SHP77 treated with DMSO at 0.1 percent for 48 hours (cell line): ENCODE measurements around the gene ATP10B.

Source experiments
- DNase-seq: peaks from one replicate; lab custom pipeline; 2025; lab: John Stamatoyannopoulos, UW

ATP10B gene

GRCh38 chr5:160635663-160636062 lies 216.3 kb downstream of the ATP10B start:
- DNase-seq: no peak

GRCh38 chr5:160635046-160635445 lies 217.0 kb downstream of the ATP10B start:
- no peak for DNase-seq

DNA sequence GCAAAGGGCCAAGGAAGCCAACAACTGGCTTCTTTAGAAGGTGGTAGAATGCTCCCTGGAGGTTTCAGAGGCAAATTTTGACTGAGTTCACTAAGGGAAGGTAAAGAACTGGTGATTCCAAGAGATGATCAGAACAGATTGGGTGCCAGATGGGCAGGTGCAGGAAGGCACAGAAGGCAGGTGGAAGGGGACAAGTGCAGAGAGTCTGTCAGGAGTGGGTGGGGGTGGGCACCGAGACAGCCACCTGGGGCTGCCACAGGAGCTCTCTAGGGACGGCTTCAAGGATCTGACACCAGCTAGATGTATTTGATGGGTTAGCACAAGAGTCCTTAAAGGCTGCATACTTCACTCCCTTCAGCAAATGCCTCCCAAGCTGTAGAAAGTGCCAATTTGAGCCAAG lies 223.0 kb downstream of the ATP10B start:
- DNase-seq: no peak

DNA sequence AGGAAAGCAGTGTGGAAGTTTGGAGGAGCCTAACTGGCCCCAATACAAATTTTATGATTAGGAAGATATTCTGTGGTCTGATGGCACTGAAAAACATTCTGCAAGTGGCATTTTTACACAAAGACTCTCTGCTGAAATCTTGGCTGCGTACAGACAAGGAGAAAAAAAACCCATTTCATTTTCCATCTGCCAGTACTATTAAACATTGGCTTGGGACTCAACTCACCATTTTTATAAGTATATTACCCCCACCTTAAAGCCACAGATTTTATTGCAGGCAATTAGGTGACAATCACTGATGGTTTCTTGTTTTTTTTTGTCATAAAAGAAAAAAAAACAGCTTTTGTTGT lies 223.4 kb downstream of the ATP10B start:
- DNase-seq: no peak

- no peak for DNase-seq
Measured at GRCh38 chr5:160627921-160628618, 223.9 kb downstream of the ATP10B start.

GRCh38 chr5:160626322-160626721 lies 225.7 kb downstream of the ATP10B start:
- no peak for DNase-seq

DNA sequence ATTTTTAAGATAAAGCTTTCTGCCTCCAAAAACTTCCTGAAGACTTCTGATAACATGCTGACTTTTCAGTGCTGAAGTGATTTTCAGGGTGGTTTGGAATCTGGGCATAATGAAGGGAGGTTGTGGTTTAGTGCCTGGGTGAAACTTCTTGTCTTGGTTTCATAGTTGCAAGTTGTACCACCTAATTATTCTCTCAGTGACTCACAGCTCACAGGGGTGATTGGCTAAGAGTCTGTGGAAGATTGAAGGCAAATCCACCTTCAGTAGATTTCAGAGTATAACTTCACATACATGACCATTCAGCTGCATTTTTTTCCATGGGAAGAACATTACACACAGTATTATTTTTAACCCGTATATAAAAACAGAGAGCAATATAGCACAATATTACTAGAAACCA lies 230.5 kb downstream of the ATP10B start:
- DNase-seq: no peak

- DNase-seq: no peak
Measured at GRCh38 chr5:160620401-160620800, 231.6 kb downstream of the ATP10B start.

GRCh38 chr5:160619381-160619780 lies 232.6 kb downstream of the ATP10B start:
- DNase-seq: no peak

GRCh38 chr5:160618286-160618685 lies 233.7 kb downstream of the ATP10B start:
- DNase-seq: no peak

DNA sequence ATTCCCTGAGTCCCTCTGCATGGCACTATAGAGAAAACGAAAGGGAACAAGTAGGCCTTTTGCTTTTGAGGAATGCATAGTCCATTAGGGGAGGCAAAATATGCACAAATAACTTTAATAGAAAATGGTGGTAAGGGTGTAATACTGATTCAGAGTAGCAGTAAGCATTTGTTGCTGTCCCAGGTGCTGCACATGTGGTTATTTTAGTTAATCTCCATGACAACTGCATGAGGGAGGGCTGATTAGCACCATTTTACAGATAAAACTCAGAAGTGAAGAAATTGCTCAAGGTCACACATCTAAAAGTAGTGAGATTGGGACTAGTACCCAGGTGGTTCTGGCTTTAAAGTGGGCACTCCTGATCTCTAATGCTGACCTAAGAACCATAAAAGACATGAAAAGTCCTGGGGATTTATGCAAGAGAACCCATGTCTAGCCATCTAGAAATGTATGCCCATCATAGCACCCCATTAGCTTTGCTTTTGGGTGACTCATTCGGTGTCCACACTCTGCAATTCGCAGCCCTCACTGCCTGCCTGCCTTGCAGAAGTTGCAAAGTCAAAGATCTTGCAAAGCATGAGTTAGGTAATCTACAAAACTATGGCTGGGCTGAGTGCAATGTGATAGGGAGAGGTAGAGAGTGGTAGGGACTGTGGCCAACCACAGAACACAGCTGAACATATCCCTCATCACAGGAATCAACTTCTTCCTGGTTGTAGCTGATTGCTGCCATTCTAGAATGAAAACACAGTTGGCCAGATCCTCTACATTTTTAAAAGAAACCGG lies 235.1 kb downstream of the ATP10B start:
- DNase-seq: no peak

- no peak for DNase-seq
Measured at GRCh38 chr5:160614136-160614535, 237.9 kb downstream of the ATP10B start.

DNA sequence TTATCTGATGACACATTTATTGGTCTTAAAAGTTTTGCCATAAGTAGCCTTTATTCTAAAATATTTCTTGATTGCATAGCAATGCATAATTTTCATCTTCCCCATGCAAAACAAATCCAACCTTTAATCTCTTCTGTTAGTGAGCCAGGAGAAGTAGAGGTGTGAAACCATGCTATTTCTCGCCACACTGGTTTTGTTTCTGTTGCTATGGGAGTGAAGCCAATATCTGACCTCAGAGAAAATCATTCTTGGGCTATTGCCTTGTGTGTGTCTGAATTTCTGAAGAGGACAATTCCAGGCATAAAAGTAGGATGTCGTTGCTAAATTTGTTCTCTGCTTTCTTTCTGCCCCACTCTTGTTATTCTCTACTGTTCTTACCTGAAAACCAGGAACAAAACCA lies 246.7 kb downstream of the ATP10B start:
- no peak for DNase-seq

GRCh38 chr5:160604484-160604883 lies 247.5 kb downstream of the ATP10B start:
- no peak for DNase-seq

DNA sequence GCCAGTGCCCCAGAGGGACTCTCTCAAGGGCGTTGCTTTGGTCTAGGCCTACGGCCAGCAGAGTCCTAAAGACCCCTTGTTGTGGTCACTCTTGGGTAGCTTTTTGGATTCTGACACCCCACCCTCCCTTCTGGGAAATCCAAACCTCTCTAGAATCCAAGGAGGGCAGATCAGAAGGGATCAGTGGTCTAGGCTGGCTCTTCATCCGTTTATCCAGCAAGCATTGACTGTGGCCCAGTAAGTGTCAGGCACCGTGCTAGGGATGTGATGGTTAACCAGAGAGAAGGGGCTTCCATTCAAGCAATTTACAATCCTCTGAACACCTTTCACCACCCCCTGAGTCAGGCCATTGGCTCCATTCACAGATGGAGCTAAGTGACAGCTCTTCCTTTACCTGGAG lies 249.3 kb downstream of the ATP10B start:
- DNase-seq: no peak

DNA sequence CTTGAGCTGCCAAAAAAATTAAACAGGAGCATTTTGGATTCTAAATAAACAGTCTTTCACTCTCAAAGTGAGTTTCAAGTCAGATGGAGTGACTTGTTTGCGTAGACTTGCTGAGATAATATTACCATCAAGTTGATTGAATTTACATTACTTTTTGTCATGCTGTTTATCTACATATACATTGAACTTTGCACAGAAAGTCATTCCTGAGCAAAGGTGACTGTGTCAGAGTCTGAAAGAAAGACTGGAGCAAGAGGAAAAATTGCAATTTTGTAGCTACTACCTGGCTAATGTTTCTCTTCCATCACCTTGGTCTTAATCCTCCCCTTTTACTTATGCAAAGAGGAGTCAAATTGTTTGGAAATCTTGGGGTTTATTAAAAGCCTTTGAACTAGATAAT lies 251.0 kb downstream of the ATP10B start:
- no peak for DNase-seq

- no peak for DNase-seq
Measured at GRCh38 chr5:160573318-160573717, 278.7 kb downstream of the ATP10B start.

GRCh38 chr5:160567031-160567705 lies 284.8 kb downstream of the ATP10B start:
- DNase-seq: no peak

DNA sequence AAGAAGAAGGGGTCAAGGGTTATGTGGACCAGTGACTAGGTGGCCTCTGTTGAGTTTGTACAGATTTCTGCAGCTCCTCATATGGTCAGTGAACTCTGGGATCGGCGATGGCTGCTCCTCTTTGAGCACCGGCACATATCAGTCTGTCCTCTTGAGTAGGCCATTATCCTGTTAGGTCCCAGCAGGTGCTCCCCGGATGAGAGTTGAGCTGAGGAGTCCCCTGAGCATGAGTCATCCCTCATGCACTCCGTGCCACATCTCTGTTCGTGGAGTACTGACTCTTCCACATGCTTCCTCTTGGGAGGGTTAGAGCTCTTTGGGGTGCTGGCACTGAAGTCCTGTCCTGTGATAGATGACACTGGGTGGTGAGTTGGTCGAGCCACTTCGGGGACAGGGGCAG lies 286.6 kb downstream of the ATP10B start:
- no peak for DNase-seq

- DNase-seq: no peak
Measured at GRCh38 chr5:160556846-160557245, 295.2 kb downstream of the ATP10B start.

- no peak for DNase-seq
Measured at GRCh38 chr5:160555971-160556631, 295.9 kb downstream of the ATP10B start.

GRCh38 chr5:160555581-160555970 lies 296.4 kb downstream of the ATP10B start:
- no peak for DNase-seq

GRCh38 chr5:160550075-160550474 lies 301.9 kb downstream of the ATP10B start:
- DNase-seq: no peak
